SKM-1 treated with dmso at 0.1 percent for 144 hours (cell line): Measurements from ENCODE around the gene CHST15.
A peak's percentile ranks its signal among the peaks of the same experiment; 100 is the strongest.
"Not testable (repeated sequence)": the region's sequence is repeated elsewhere in the genome, so short reads cannot be mapped to it uniquely, and the experiment has no call there.

Experiments
- DNase-seq: peaks from one replicate; lab custom pipeline; 2025; ENCODE audit not compliant: unreplicated experiment; lab: John Stamatoyannopoulos, UW

CHST15 gene

GRCh38 chr10:124047427-124048152 lies 45.8 kb downstream of the CHST15 start:
- no peak for DNase-seq

DNA sequence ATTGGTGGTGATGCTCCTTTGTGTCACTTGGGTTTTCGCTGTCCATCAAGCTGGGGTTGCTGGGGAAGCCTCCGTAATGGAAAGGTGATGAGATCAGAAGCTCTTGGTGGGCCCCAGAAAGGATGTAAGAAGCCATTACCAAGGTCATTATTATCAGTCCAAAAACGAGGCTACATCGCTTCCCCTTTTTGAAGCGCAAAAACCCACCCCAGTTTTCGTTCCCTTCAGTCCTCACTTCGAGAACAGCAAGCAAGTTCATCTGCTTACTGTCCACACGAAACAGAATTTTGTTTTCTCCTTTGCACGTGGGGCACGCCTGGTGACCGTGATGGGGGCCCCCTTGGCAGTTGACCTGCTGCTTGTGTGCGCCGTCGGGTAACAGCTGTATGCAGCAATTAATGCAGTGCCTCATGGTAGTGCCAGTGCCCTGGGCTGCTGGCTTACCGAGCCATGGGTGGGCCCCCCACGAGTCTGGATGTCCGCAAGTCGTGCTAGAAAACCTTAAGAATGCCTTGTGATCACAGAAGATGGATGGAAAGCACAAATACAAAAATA lies 47.5 kb downstream of the CHST15 start:
- no peak for DNase-seq

DNA sequence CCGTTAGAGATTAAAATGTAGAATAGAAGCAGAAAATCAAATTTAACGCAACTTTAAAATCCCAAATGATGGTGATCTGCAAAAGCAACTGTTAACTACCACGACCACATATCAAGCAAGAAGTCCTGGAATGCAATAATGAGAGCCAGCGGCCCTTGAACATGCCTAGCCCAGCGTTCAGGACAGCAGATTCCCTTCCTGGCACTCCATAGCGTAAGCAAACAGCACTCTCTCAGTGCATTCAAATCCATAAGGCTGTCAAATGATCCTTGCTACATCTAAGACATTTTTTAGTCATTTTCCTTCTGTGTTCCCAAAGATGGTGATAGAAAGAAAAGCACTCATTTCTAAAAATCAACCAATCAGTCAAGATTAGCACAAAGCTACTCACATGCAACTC lies 48.1 kb downstream of the CHST15 start:
- no peak for DNase-seq

- DNase-seq = no peak
Measured at GRCh38 chr10:124044143-124044862, 49.1 kb downstream of the CHST15 start.

GRCh38 chr10:124043310-124044142 lies 49.9 kb downstream of the CHST15 start:
- no peak for DNase-seq

GRCh38 chr10:124042656-124043309 lies 50.6 kb downstream of the CHST15 start:
- no peak for DNase-seq

DNA sequence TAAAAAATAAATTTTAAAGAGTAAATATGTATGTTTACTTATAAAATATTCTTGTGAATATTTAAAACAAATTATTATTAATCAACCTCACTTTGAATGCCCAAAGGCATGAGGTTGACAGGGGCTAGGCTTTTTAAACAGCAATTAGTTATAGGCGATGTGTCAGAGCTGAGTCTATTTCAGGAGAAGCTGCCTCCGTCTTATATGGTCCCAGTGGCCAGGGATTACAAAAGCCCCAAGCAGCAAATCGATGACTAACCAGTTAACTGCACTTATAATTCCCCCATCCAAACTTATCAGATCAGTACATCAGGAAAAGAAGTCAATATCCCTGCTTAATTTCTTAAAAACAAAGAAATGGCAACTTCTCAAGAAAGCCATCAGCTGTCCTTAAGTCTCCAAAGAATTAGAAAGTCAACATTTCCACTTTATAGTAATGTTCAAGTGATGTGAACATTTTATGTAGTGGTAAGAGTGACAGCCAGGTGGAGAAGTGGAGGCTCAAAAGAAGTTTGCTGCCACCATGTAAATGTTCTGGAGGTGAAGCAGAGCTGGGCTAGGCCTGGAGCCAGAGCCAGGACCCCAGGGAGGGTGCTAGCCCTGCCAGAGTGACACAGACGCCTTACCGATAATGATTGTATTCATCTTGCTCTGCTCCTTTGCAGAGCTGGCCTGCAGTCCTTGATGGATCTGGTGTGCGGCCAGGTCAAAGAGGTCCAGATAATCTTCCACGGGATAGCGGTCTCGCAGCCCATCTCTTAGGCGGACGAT lies 51.5 kb downstream of the CHST15 start:
- no peak for DNase-seq

DNA sequence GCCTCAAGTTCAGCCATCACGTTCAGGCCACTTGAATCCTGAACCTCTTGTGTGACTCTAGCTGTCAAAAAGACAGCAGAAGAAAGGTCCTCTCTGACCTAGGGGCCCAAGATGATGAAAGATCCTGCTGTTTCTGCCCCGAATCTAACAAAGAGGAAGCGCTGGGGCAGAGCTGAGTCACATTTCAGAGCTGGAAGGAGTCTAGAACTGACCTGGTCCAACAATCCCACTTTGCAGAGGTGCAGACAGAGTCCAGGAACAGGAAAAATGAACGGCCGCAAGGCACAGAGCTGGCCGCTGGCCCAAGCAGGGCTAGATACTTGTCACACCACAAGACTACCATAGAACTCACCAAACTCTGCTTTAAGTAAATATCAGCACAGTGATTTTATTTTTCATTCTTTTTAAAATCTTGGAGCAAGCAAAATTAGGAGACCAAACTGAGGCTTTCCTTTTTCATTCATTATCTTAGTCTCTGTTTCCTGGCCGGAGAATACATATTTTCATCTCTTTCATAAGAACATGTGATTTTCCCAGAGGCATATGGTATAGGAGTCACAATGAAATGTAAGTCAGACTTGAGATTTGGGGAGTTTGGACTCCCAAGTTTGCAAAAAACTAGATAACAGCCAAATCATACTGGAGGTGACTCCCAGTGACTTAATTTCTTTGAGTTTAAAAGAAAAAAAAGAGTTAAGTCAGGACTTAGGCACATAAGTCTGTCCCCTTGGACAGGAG lies 52.8 kb downstream of the CHST15 start:
- peak; percentile 52 for DNase-seq

DNA sequence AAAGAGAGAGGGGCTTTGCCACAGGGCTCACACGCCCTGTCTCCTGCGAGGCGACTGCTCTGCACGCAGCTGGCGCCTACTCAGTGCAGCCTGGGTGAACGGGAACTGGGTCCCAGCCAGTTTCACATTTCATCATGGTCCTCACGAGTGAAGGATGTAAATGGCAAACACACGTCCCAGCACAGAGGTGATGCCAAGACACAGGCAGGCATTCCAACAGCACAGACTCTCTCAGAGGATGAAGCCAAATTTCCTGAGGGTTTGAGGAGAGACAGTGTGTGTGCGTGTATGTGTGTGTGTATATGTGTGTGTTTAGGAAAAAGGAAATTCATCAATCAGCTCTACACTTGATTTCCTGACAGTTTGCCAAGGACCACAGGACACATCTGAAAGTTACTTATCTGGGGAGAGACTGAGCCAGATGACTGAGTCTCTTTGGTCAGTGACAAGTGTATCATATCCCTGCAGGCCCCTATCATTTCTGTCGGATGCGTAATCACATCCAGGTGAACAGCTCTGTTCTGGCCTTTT lies 53.9 kb downstream of the CHST15 start:
- no peak for DNase-seq

- no peak for DNase-seq
Measured at GRCh38 chr10:124037784-124038183, 55.6 kb downstream of the CHST15 start.

DNA sequence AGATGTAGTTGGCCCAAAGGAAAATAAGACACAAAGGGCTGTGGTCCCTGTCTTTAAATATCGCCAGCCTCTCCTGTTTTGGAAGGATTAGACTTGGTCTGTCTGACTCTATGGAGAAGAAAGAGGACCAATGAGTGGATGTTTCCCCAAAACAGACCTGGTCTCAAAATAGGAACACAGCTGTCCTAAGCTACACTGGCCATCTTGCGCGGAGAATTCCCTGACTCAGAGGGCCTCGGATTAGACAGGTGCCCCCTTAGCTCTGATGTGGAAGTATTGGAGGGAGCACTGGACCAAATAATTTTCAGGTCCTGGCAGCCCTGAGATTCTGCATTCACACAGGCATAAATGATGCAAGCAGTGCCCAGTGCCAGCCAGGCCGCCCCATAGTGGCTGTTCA lies 56.1 kb downstream of the CHST15 start:
- DNase-seq = no peak

DNA sequence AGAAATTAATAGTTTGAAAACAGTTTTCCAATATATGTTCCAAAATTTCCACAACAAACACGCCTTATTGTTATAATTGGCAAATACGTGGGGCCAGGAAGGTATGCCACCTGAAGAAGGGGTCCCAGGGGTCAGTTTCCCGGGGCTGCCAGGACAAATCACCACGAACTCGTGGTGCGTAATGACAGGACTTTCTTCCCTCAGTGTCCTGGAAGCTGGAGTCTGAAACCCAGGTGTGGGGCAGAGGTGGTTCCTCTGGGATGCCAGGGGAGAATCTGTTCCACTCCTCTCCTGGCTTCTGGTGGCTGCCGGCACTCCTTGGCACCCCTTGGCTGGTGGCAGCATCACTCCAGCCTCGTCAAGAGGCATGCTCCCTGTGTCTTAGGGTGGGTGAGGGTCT lies 56.7 kb downstream of the CHST15 start:
- no peak for DNase-seq

GRCh38 chr10:124035928-124036558 lies 57.4 kb downstream of the CHST15 start:
- DNase-seq = peak; percentile 86

GRCh38 chr10:124035306-124035927 lies 58.0 kb downstream of the CHST15 start:
- no peak for DNase-seq

DNA sequence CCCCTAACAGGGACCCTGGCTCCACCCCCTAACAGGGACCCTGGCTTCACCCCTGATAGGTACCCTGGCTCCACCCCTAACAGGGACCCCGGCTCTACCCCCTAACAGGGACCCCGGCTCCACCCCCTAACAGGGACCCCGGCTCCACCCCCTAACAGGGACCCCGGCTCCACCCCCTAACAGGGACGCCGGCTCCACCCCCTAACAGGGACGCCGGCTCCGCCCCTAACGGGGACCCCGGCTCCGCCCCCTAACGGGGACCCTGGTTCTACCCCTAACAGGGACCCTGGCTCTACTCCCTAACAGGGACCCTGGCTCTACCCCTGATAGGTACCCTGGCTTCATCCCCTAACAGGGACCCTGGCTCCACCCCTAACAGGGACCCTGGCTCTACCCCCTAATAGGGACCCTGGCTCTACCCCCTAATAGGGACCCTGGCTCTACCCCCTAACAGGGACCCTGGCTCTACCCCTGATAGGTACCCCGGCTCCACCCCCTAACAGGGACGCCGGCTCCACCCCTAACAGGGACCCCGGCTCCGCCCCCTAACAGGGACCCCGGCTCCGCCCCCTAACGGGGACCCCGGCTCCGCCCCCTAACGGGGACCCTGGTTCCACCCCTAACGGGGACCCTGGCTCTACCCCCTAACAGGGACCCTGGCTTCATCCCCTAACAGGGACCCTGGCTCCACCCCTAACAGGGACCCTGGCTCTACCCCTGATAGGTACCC lies 58.7 kb downstream of the CHST15 start:
- not testable (repeated sequence) for DNase-seq

DNA sequence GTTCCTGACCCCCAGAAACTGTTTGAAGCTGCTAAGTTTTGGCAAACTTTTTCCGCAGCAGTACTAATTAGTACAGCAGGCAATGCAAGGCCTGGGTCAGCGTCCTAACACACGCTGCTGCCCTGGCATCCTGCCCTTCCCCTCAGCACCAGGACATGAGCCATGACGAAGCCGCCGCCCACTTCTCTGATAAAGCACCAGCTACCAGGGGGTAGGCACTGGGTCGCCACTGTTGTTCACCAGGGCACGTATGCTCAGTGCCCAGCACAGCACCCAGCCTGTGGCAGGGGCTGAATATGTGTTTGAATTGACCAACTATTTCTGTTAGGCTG lies 59.5 kb downstream of the CHST15 start:
- DNase-seq = no peak

DNA sequence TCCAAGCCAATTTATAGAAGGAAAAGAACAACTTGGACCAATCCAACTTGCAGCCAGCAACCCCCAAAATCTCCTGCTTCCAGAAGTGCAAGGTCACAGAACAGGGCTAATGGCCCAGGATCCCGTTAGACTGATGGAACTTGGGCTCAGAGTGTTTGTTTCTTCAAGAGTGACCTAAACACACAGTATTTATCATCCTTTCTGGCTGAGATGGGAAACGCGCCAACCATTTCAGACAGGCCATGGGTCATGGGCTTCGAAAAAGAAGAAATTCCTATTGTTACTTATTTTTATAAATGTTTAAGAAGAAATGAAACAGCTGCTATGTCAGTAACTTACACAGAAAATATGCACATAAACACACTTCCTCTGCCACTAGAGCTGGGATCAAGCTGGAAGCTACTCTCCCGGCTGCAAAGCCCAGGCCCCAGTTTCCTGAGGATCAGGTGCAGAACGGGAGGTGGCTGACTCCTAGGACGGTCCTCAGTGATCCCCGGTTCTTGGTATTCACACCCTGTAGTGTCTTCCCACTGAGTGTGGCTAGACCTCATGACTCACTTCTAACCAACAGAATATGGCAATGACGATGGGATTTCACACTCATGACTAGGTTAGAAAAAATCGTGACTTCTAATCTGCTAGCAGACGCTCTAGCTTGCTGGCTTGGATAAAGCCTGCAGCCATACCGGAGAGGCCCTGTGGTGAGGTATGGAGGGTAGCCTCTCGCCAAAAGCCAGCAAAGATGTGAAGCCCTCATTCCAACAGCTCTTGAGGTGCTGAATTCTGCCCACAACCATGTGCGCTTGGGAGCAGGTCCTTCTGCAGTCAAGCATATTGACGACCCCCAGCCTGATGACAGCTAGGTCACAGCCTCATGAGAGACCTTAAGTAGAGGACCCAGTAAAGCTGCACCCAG lies 60.2 kb downstream of the CHST15 start:
- no peak for DNase-seq
